MM.1S (cell line): ENCODE data around the gene PROSER3.
"Not testable (repeated sequence)": the region's sequence is repeated elsewhere in the genome, so short reads cannot be mapped to it uniquely, and the experiment has no call there.

Source experiments
- DNase-seq: peaks from one replicate; pipeline ENCODE4 v3.0.0-alpha.2; 2015
- H2AFZ ChIP-seq: fragments of 300-600 bp; sonication (generic); 2 replicates; pipeline ENCODE4 v1.6.0; 2016; ENCODE audit warnings: antibody characterized with exemption, low read length
- H3F3A ChIP-seq: fragments of 300-600 bp; sonication (generic); 2 replicates; pipeline ENCODE4 v1.6.1; 2016; ENCODE audit warnings: mild to moderate bottlenecking, antibody characterized with exemption, low read length, moderate library complexity, mixed read lengths; ENCODE audit not compliant: insufficient read depth
- H3K27ac ChIP-seq: fragments of 300-600 bp; sonication (generic); 2 replicates; pipeline ENCODE4 v1.5.1; 2016; ENCODE audit warnings: mild to moderate bottlenecking, low read length
- H3K27me3 ChIP-seq: fragments of 300-600 bp; sonication (generic); replicated peaks from 2 replicates; pipeline ENCODE4 v1.6.0; 2016; ENCODE audit warnings: low read length; ENCODE audit not compliant: insufficient read depth
- H3K36me3 ChIP-seq: fragments of 300-600 bp; sonication (generic); replicated peaks from 2 replicates; pipeline ENCODE4 v1.6.1; 2016; ENCODE audit warnings: mild to moderate bottlenecking, low read length, mixed read lengths; ENCODE audit not compliant: insufficient read depth
- H3K4me1 ChIP-seq: fragments of 300-600 bp; sonication (generic); 2 replicates; pipeline ENCODE4 v1.6.1; 2016; ENCODE audit warnings: low read length, mixed read lengths
- H3K4me2 ChIP-seq: fragments of 300-600 bp; sonication (generic); 2 replicates; pipeline ENCODE4 v1.6.0; 2016; ENCODE audit warnings: low read depth, low read length
- H3K4me3 ChIP-seq: fragments of 300-600 bp; sonication (generic); 2 replicates; pipeline ENCODE4 v1.5.1; 2016; ENCODE audit warnings: low read length, mixed read lengths
- H3K79me2 ChIP-seq: fragments of 300-600 bp; sonication (generic); 2 replicates; pipeline ENCODE4 v1.6.1; 2016; ENCODE audit warnings: mixed run types, low read length, mixed read lengths
- H3K9ac ChIP-seq: fragments of 300-600 bp; sonication (generic); 2 replicates; pipeline ENCODE4 v1.6.1; 2016; ENCODE audit warnings: low read length, mixed read lengths
- H3K9me2 ChIP-seq: fragments of 300-600 bp; sonication (generic); replicated peaks from 2 replicates; pipeline ENCODE4 v1.6.1; 2016; ENCODE audit warnings: mild to moderate bottlenecking, low read length, mixed read lengths; ENCODE audit not compliant: insufficient read depth
- H3K9me3 ChIP-seq: fragments of 300-600 bp; sonication (generic); replicated peaks from 2 replicates; pipeline ENCODE4 v1.6.1; 2016; ENCODE audit warnings: mild to moderate bottlenecking, low read length, mixed read lengths; ENCODE audit not compliant: insufficient read depth
- H4K20me1 ChIP-seq: fragments of 300-600 bp; sonication (generic); 2 replicates; pipeline ENCODE4 v1.6.1; 2016; ENCODE audit warnings: mild to moderate bottlenecking, low read length, moderate library complexity, mixed read lengths; ENCODE audit not compliant: insufficient read depth
- EZH2 ChIP-seq: fragments of 300-600 bp; sonication (generic); optimal IDR thresholded peaks from 2 replicates; pipeline ENCODE3; 2017; ENCODE audit warnings: low read depth, mild to moderate bottlenecking, antibody characterized with exemption, low read length, mixed read lengths
- EZH2phosphoT487 ChIP-seq: fragments of 300-600 bp; sonication (generic); IDR thresholded peaks from 2 replicates; pipeline ENCODE4 v1.6.1; 2018; ENCODE audit warnings: antibody characterized with exemption, low read length
- TF ChIP-seq, protein P1 (sequence below): fragments of 300-600 bp; sonication (generic); IDR thresholded peaks from 2 replicates; pipeline ENCODE4 v1.5.1; 2016; ENCODE audit warnings: antibody characterized with exemption, low read length, mixed read lengths

PROSER3 gene

DNA sequence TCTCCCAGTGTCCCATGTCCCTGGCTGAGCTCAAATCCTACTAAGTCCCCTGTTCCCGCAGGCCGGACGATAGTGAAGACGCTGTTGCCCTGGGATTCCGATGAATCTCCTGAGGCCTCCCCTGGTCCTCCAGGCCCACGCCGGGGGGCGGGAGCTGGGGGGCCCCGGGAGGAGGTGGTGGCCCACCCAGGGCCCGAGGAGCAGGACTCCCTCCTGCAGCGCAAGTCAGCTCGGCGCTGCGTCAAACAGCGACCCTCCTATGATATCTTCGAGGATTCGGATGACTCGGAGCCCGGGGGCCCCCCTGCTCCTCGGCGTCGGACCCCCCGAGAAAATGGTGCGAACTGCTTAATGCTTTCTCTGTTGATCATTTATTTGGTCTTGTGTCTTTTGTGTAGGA lies 34.3 kb upstream of the PROSER3 start:
- Histone ChIP-seq H3K9me2 (no peaks in the 10 kb centered on the region), H3K4me1 (0 out of 2 replicates have a peak, but pooled peaks cover 4% of the 10 kb centered on the region), H3K27me3 (no peaks in the 10 kb centered on the region), H3K9me3 (no peaks in the 10 kb centered on the region), H3K4me3 (no peak overlapping the region), H3K36me3 (peaks cover 7% of the 10 kb centered on the region; the same call in 1 of the 2 replicates), H3K4me2 (no peak overlapping the region), H3F3A (no peaks in the 10 kb centered on the region), H2AFZ (no peak overlapping the region), H3K27ac (no peak overlapping the region), H4K20me1 (no peaks in the 10 kb centered on the region), H3K9ac (no peak overlapping the region), H3K79me2 (peaks cover 35% of the 10 kb centered on the region)
- TF ChIP-seq EZH2phosphoT487 (no peak), EZH2 (no peak)
- TF ChIP-seq, protein P1, sequence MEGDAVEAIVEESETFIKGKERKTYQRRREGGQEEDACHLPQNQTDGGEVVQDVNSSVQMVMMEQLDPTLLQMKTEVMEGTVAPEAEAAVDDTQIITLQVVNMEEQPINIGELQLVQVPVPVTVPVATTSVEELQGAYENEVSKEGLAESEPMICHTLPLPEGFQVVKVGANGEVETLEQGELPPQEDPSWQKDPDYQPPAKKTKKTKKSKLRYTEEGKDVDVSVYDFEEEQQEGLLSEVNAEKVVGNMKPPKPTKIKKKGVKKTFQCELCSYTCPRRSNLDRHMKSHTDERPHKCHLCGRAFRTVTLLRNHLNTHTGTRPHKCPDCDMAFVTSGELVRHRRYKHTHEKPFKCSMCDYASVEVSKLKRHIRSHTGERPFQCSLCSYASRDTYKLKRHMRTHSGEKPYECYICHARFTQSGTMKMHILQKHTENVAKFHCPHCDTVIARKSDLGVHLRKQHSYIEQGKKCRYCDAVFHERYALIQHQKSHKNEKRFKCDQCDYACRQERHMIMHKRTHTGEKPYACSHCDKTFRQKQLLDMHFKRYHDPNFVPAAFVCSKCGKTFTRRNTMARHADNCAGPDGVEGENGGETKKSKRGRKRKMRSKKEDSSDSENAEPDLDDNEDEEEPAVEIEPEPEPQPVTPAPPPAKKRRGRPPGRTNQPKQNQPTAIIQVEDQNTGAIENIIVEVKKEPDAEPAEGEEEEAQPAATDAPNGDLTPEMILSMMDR = no peak
- no peak for DNase-seq

DNA sequence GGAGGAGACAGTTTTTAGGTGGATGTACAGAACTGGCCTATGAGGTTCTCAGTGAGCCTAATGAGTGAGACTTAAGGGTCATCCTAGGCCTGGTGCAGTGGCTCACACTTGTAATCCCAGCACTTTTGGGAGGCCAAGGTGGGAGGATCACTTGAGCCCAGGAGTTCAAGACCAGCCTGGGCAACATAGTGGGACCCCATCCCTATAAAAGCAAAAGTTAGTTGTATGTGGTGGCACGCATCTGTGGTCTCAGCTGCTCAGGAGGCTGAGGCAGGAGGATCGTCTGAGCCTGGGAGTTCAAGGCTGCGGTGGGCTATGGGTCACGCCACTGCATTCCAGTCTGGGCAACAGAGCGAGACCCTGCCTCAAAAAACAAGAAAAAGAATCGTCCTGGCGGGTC lies 33.8 kb upstream of the PROSER3 start:
- not testable (repeated sequence) for H3K9me3 ChIP-seq, H3F3A ChIP-seq, H3K4me2 ChIP-seq, H3K4me3 ChIP-seq, H3K27me3 ChIP-seq, DNase-seq, H3K9ac ChIP-seq, H3K9me2 ChIP-seq, H3K4me1 ChIP-seq, H3K36me3 ChIP-seq, H3K27ac ChIP-seq, H2AFZ ChIP-seq, H4K20me1 ChIP-seq
- peaks cover 30% of the 10 kb centered on the region for H3K79me2 ChIP-seq

DNA sequence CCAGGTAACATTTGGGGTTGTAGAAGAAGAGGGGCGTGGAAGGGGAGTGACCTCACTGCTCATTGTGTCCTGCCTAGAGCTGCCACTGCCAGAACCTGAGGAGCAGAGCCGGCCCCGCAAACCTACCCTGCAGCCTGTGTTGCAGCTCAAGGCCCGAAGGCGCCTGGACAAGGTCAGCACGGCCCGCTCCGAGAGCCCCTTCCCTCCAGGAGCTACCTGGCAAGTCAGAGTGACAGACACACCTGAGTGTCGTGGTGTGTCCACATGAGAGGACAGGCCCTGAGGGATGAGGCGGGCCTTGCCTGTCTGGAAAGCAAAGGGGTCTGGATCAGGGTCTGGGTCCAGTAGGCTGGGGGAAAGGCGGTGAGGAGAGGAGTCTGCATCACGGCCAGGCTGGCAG lies 33.4 kb upstream of the PROSER3 start:
- Histone ChIP-seq H4K20me1 (no peaks in the 10 kb centered on the region), H3F3A (no peaks in the 10 kb centered on the region), H3K79me2 (peaks cover 26% of the 10 kb centered on the region), H3K4me1 (no peaks in the 10 kb centered on the region), H3K9ac (no peak overlapping the region), H3K4me3 (no peak overlapping the region), H3K36me3 (peaks cover 7% of the 10 kb centered on the region; the same call in 1 of the 2 replicates), H3K27ac (no peak overlapping the region), H2AFZ (no peak overlapping the region), H3K9me3 (no peaks in the 10 kb centered on the region), H3K4me2 (no peak overlapping the region), H3K9me2 (no peaks in the 10 kb centered on the region), H3K27me3 (no peaks in the 10 kb centered on the region)
- TF ChIP-seq, protein P1 = no peak
- no peak for TF ChIP-seq EZH2
- no peak for TF ChIP-seq EZH2phosphoT487
- DNase-seq = no peak

DNA sequence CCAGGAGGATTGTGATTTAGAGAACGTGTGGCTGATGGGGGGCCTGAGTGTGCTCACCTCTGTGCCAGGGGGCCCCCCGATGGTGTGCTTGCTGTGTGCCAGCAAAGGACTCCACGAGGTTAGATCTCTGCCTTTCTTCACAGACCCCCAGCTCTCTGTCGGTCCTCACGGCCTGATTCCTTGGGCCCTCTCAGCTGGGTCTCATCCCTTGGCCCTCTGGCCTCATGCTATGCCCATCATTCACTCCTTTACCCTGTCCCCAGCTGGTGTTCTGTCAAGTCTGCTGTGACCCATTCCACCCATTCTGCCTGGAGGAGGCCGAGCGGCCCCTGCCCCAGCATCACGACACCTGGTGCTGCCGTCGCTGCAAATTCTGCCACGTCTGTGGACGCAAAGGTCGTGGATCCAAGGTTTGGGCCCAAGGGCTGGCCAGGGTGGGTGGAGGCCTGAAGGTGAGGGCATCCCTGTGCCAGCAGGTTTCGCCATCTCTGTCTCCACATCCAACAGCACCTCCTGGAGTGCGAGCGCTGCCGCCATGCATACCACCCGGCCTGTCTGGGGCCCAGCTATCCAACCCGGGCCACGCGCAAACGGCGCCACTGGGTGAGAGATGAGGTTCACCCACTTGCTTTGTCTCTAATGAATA lies 32.6 kb upstream of the PROSER3 start:
- Histone ChIP-seq H3K9me3 (no peaks in the 10 kb centered on the region), H3K9ac (no peak overlapping the region), H3K4me1 (no peaks in the 10 kb centered on the region), H3K27me3 (no peaks in the 10 kb centered on the region), H3K9me2 (no peaks in the 10 kb centered on the region), H3K79me2 (peaks cover 18% of the 10 kb centered on the region), H3K36me3 (peaks cover 7% of the 10 kb centered on the region; the same call in 1 of the 2 replicates), H3K4me2 (no peak overlapping the region), H3K27ac (no peak overlapping the region), H4K20me1 (no peaks in the 10 kb centered on the region), H3K4me3 (no peak overlapping the region), H2AFZ (no peak overlapping the region), H3F3A (no peaks in the 10 kb centered on the region)
- TF ChIP-seq EZH2 (no peak), EZH2phosphoT487 (no peak)
- TF ChIP-seq, protein P1 = no peak
- no peak for DNase-seq
